GM19035 (cell line): ENCODE measurements around the gene ZNF534.
A peak's percentile ranks its signal among the peaks of the same experiment; 100 is the strongest.
"Not testable (repeated sequence)": the region's sequence is repeated elsewhere in the genome, so short reads cannot be mapped to it uniquely, and the experiment has no call there.

Source experiments
- ATAC-seq: cut with Tn5 transposase; IDR thresholded peaks from one replicate; pipeline ENCODE4 v1.9.1; 2021; ENCODE audit not compliant: unreplicated experiment

The ZNF534 gene

DNA sequence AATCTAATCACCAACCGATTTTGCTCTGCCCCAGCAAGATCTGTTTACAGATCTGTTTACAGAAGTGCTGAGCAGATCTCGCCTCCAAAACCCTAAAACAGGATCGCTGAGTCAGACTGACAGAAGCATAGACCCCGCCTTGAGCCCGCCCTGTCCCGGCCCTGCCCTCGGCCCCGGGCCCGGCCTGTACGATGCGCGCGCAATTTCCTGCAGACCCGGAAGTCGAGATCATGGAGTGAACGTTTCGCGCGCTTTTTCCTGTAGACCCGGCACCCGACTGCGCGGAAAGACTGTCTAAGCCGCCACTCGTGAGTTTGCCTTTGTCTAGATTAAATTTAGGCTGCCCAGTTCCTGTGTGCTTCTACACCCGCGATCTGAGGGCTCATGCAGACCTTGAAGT is at the start of gene ZNF534:
Gene ZNF534 (plus strand): TSS at position 212 of the 400 bp plus-strand sequence. CDS start 2,327 bp downstream, outside the sequence.
- ATAC-seq, result no peak

DNA sequence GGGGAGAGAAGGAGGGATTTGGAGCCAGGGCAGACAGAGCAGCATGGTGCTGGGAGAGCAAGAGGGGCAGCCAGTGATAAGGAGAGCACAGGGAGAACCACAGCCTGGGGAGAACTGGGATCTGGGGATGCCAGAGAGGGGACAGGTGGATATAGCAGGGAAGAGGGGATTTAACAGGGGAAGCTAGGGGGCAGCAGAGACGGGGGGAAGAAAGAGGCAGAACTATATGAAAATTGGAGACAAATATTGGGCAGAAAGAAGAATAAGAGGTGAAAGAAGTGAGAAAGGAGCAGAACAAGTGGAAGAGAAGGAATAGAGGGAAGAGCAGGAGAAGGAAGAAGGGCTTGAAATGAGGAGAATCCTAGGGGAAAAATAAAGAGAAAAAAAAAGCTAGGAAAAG is 37.8 kb upstream of the ZNF534 start:
- ATAC-seq, result no peak

DNA sequence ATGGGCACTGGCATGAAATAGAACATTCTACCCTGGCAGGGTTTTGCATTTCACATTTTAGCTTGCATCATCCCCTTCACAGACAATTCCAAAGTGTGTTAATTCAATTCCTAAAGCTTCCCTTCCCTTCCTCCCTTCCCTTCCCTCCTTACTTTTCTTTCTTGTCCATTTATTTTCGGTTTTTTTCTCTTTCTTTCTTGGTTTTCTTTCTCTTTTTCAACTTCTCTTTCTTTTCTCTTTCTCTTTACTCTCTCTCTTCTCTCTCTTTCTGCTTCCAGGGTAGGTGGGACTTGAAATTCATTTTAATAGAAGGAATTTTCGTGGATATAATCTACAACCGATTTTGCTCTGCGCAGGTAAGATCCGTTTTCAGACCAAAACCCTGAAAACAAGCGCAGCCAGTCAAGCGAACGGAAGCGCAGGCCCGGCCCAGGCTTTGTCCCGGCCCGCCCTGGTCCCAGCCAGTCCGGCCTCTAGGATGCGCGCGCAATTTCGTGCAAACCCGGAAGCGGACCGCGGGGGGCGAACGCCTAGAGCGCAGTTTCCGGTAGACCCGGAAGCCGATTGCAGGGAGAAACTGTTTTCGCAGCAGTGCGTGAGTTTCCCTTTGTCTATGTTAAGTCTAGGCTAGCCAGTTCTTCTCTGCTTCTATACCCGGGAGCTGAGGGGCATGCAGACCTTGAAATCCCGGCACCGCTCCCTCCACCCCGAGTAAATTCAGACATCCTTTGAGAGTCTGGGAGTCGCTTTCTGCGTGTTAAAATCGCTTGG is 31.5 kb upstream of the ZNF534 start, which contains the start of gene ZNF528:
Gene ZNF528 (plus strand): TSS at position 540 of the 771 bp plus-strand sequence. CDS start 4,165 bp downstream, outside the sequence.
- peak; percentile 71 for ATAC-seq

DNA sequence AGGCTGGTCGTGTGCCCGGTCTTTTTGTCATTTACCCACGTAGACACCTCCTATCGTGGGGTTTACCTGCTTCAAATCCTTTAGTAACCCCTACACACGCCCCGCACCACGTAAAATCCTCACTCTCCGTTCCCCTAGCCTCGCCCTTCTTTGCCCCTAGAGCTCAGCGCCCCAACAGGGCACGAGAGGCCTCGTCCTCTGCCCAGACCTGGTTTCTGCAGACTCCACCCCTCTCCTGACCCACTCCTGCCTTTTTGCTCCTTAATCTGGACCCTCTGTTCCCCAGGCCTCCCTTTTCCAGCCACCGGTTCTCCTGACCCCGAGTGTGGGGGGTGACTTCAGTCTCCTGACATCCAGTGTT is 30.9 kb upstream of the ZNF534 start:
- no peak for ATAC-seq

DNA sequence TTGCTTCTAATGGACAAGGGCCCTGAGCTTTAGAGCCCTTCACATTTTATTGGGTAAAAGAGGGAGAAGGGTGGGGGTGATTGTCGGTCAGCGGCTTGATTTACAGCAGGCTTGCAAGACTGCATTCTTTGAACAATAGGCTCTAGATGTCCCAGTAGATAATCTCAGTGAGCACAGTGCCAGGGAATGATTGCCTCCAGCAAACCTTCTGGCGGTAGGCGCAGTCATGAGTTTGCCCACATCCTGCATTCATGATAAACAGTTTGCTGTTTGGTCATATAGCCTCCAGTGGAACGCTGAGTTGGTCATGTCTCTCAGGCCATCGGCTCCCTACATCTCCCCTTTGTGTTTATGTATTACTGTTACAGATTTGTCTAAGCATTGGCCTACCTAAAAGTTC is 18.7 kb upstream of the ZNF534 start:
- no peak for ATAC-seq

DNA sequence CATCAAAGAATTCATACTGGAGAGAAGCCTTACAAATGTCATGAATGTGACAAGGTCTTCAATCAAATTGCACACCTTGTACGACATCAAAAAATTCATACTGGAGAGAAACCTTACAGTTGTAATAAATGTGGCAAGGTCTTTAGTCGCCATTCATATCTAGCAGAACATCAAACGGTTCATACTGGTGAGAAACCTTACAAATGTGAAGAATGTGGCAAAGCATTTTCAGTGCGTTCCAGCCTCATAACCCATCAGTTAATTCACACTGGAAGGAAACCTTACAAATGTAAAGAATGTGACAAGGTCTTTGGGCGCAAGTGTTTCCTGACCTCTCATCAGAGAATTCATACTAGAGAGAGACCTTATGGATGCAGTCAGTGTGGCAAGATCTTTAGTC is 13.2 kb upstream of the ZNF534 start:
- ATAC-seq, result no peak

DNA sequence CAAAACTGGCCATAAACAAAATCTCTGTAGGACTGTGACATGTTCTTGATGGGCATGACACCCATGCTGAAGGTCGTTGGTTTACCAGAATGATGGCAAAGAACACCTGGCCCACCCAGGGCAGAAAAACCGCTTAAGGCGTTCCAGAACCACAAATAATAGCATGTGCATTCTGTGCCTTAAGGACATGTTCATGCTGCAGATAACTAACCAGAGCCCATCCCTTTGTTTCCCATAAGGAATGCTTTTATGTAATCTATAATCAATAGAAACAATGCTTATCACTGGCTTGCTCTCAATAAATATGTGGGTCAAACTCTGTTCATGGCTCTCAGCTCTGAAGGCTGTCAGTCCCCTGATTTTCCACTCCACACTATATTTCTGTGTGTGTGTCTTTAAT is 13.2 kb downstream of the ZNF534 start:
- ATAC-seq, result no peak

DNA sequence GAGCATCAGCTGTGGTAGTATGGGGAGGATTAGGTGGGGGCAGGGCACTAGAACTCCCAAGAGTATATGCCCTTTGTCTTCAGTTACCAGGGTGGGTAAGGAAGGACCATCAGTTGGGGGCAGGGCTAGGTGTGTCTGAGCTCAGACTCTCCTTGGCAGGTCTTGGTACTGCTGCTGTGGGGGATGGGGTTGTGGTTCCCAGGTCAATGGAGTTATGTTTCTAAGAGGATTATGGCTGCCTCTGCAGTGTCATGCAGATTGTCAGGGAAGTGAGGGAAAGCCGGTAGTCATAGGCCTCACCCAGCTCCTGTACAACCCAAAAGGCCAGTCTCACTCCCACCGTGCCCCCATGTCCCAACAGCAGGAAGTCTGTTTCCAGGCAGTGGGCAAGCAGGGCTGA is 15.6 kb downstream of the ZNF534 start:
- ATAC-seq, result no peak

DNA sequence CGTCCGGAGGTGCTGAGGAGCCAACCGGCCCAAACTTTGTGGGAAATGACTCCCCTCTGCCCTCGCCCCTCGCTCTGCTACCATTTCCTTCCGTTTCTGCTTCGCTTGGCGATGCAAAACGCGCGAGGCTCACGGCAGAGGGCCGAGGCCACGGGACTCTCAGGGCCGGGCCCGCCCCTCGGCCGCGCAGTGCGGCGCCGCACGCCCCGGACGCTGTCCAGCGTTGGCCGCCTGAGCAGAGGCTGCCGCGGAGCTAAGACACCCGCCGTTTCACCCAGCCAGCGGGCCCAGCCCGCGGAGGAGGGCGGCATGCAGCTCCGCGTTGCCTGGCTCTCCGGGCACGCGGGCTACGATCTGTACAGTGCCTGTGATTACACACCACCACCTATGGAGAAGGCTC is 22.3 kb downstream of the ZNF534 start:
- no peak for ATAC-seq

DNA sequence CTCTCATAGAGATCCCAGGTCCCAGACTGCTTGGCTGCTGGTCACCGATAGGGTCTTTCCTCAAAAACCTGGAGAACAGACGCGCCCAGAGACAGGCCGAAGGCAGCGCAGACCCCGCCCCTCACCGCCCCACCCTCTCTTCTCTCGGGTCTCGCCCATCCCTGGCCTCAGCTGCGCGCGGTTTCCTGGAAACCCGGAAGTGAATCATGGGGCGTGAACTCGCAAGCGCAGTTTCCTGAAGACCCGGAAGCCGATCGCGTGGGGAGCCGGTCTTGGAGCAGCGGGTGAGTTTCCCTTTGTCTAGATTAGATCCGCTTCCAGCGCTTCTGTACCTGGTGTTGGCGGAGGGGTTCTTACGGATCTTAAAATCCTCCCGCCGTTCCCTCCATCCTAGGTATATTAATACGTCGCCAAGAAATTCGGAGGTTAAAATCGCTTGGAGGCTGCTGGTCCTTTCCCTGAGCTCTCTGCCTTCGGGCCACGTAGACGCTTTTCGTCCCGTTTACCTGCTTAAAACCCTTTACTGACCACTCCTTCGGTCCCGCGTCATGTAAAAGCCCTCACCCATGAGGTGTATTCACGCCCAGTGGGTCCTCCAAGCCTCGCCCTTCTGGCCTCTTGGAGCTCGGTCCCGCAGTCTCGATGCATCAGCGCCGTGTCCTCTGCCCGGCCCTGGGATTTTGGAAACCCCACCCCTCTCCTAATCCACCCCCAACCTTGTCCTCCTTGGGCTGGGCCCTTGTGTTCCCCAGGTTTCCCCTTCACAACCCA is 24.6 kb downstream of the ZNF534 start, which contains the start of gene ZNF578:
Gene ZNF578 (plus strand): TSS at position 230 of the 771 bp plus-strand sequence. CDS start 48,293 bp downstream, outside the sequence.
- ATAC-seq, result no peak

DNA sequence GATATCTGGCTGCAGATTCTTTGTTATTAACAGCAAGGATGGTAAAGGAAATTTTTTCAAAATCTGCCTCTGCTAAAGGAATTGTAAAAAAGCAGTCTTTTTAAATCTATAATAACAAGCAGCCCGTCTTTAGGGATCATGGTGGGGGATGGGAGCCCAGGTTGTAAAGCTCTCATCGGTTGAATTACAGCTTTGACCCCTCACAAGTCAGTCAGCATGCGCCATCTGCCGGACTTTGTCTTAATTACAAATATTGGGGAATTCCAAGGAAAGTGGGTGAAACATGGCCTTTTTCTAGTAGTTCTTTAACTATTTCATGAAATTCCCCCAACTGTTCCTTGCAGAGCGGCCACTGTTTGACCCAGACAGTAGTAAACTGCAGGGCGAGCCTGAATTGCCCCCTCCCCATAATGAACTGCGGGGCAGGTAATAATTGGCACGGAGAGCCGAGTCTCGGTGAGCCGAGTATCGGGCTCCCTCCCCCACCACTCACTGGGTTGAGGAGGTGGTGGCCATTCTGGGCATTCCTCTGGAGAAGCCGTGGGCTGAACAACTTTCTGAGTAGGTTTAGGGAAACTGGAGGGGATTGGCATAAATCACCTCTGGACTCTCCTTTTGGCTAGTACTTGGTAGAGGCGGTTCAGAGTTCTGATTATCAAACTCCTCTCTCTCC is 36.0 kb downstream of the ZNF534 start:
- ATAC-seq, result no peak

DNA sequence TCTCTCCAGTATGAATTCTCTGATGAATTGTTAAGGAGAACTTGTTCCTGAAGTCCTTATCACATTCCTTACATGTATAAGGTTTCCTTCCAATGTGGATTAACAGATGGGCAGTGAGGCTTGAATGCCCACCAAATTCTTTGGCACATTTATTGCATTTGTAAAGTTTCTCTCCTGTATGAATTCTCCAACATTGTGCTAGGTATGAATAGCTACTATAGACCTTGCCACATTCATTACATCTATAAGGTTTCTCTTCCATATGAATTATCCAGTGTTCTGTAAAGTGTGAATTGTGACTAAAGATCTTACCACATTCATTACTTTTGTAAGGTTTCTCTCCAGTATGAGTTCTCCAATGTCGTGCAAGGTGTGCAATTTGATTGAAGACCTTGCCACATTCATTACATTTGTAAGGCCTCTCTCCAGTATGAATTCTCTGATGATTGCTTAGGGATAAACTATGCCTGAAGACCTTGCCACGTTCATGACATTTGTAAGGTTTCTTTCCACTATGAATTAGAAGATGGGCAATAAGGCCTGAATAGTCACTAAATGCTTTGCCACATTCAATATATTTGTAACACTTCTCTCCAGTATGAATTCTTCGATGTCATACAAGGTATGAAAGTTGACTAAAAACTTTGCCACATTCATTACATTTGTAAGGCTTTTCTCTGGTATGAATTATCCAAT is 44.9 kb downstream of the ZNF534 start:
- ATAC-seq, result no peak

DNA sequence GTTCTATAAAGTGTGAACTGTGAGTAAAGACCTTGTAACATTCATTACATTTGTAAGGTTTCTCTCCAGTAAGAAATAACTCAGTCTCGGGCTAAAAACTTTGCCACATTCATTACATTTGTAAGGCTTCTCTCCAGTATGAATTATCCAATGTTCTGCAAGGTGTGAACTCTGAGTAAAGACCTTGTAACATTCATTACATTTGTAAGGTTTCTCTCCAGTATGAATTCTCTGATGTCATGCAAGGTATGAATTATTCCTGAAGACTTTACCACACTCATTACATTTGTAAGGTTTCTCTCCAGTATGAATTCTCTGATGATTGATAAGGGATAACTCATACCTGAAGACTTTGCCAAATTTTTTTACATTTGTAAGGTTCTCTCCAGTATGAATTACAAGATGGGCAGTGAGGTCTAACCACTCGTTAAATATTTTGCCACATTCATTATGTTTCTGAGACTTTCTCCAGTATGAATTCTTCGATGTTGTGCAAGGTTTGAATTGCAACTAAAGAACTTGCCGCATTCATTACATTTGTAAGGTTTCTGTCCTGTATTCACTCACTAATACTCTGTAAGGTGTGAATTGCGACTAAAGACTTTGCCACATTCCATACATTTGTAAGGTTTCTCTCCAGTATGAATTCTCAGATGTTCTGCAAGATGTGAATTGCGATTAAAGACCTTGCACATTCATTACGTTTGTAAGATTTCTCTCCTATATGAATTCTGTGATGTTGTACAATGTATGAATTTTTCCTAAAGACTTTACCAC is 45.6 kb downstream of the ZNF534 start:
- ATAC-seq, result no peak

DNA sequence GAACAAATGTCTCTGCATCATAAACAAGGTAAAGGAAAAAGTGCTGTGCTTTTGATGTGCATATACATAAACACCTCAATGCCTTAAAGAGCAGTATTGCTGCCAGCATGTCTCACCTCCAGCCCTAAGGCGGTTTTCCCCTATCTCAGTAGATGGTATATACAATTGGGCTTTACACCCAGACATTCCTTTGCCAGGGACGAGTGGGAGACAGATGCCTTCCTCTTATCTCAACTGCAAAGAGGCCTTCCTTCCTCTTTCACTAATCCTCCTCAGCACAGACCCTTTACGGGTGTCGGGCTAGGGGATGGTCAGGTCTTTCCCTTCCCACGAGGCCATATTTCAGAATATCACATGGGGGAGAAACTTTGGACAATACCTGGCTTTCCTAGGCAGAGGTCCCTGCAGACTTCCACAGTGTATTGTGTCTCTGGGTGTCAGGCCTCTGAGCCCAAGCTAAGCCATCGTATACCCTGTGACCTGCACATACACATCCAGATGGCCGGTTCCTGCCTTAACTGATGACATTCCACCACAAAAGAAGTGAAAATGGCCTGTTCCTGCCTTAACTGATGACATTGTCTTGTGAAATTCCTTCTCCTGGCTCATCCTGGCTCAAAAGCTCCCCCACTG is 55.3 kb downstream of the ZNF534 start:
- not testable (repeated sequence) for ATAC-seq

DNA sequence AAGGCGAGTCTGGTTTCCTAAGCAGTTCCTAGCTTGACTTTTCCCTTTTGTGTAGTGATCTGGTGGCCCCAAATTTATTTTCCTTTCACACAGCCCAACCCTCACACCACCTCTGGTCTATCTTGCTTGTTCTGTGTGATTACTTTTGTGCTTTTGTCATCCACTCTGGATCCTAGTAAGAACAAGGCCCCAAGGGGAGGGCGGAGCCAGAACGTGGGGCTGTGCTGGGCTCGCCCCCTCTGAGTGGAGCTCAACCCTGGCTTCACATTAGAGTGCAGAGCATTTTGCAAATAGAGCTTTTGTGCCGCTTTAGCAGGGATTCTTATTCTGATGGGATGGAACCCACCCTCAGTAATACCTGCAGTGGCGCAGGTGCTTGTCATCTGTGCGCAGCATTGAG is 56.1 kb downstream of the ZNF534 start:
- not testable (repeated sequence) for ATAC-seq

DNA sequence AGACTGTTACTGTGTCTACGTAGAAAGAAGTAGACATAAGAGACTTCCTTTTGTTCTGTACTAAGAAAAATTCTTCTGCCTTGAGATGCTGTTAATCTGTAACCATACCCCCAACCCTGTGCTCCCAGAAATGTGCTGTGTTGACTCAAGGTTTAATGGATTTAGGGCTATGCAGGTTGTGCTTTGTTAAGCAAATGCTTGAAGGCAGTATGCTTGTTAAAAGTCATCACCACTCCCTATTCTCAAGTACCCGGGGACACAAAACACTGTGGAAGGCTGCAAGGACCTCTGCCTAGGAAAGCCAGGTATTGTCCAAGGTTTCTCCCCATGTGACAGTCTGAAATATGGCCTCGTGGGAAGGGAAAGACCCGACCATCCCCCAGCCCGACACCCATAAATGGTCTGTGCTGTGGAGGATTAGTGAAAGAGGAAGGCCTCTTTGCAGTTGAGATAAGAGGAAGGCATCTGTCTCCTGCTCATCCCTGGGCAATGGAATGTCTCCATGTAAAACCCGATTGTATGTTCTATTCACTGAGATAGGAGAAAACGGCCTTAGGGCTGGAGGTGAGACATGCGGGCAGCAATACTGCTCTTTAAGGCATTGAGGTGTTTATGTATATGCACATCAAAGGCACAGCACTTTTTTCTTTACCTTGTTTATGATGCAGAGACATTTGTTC is 56.8 kb downstream of the ZNF534 start:
- ATAC-seq, result not testable (repeated sequence)

DNA sequence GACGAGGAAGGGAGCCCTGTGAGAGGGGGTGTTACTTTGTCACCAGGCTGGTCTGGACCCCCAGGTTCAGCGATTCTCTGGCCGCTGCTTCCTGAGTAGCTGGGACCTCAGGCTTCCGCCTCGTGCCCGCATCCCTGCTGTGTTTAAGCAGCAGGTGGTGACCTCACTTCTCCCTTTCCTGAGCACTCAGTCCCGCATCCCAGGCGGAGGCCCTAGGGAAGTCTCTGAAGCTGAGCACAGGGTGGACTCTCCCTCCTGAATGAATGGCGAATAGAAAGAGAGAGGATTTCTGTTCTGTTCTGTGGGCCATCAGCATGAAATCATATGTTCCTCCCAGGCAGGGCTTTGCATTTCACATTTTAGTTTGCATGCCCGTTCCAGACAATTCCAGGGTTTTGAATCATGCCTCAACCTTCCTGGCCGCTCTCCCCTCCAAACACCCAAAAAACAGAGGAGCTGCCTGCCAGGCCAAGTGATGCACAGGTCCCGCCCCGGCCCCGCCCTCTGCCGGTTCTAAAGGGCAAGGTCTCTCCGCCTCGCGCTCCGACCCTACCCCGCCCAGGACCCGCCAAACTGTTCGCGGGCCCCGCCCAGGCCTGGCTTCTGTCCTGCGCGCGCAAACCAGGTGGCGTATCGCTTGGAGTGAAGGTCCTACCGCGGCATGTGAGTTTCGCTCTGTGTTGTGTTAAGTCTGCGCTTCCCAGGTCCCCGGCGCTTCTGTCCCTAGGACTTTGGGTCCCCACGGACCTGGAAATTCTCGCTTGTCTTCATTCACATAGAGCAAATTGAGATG is 63.4 kb downstream of the ZNF534 start:
- no peak for ATAC-seq

DNA sequence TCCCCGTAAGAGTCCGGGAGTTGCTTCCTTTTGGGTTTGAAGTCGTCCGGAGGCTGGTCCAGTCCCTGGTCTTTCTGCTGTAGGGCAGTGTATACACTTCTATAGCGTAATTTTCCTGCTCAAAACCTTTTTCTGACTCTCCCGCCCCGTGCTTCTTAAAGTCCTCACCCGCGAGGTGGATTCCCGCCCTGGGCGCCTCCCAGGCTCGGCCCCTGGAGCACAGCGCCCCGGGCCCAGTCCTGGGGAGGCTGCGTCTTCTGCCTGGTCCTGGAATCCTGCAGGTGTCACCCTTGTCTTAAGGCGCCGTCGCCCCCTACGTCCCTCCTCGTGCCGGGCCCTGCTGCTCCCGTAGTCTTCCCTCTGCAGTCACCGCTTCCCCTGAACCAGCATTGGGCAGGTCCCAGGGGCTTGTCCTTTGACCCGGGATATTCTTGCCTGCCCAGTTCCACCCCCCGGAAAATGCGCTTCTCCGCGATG is 64.1 kb downstream of the ZNF534 start:
- no peak for ATAC-seq
